Measurements from ENCODE around the gene MEGF10. TPM values are rescaled to one million over a fixed set of nuclear protein-coding genes. Genes with fewer than 3 reads are reported as not detected.

The MEGF10 gene
- total RNA-seq, 1 donor from 2014 or later = 96.1 TPM

- Mint-ChIP-seq H3K4me1 (peaks cover 67% of the 10 kb centered on the region), H3K4me3 (no peak overlapping the region), H3K36me3 (ENCODE audit: low read depth) (peaks cover 26% of the 10 kb centered on the region), H3K27me3 (ENCODE audit: low read depth) (no peaks in the 10 kb centered on the region), H3K9me3 (no peaks in the 10 kb centered on the region), H3K27ac (ENCODE audit: unreplicated experiment) (no peak overlapping the region)
- TF ChIP-seq CTCF (conservative IDR thresholded peaks at IDR 0.05) = no peak
- no peak for DNase-seq (ENCODE audit: low read depth, low spot score)
Measured at GRCh38 chr5:127426661-127427060, 136.1 kb downstream of the MEGF10 start.

DNA sequence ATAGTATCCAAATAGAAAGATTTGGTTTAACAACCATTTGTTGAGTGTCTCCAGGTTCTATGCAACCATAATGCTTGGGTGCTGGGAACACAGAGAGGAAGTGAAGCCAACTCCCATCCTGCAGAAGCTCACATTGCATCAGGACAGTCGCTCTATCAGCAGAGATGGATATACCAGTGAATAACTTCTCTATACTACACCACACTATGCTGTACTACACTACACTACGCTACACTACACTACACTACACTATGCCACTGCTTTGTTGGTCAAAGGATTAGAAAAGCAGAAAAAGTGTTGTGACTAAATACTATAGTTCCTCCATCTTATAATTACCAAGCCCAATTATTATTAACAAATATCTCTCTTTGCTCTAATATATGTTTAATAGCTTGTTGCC is 137.7 kb downstream of the MEGF10 start:
- no peak for DNase-seq (ENCODE audit: low read depth, low spot score)
- Mint-ChIP-seq H3K4me1 (peaks cover 83% of the 10 kb centered on the region), H3K36me3 (ENCODE audit: low read depth) (peaks cover 19% of the 10 kb centered on the region), H3K4me3 (peak overlapping the region; percentile 71), H3K27me3 (ENCODE audit: low read depth) (no peaks in the 10 kb centered on the region), H3K27ac (ENCODE audit: unreplicated experiment) (peak overlapping the region; percentile 90), H3K9me3 (no peaks in the 10 kb centered on the region)
- no peak for TF ChIP-seq CTCF (conservative IDR thresholded peaks at IDR 0.05)

GRCh38 chr5:127428748-127429147 is 138.2 kb downstream of the MEGF10 start:
- no peak for TF ChIP-seq CTCF (conservative IDR thresholded peaks at IDR 0.05)
- H3K27ac Mint-ChIP-seq (ENCODE audit: unreplicated experiment) = peak overlapping the region; percentile 90
- no peaks in the 10 kb centered on the region for H3K9me3 Mint-ChIP-seq
- DNase-seq (ENCODE audit: low read depth, low spot score) = no peak
- no peaks in the 10 kb centered on the region for H3K27me3 Mint-ChIP-seq (ENCODE audit: low read depth)
- peak overlapping the region; percentile 71 for H3K4me3 Mint-ChIP-seq
- H3K36me3 Mint-ChIP-seq (ENCODE audit: low read depth) = peaks cover 19% of the 10 kb centered on the region
- H3K4me1 Mint-ChIP-seq = peaks cover 86% of the 10 kb centered on the region

DNA sequence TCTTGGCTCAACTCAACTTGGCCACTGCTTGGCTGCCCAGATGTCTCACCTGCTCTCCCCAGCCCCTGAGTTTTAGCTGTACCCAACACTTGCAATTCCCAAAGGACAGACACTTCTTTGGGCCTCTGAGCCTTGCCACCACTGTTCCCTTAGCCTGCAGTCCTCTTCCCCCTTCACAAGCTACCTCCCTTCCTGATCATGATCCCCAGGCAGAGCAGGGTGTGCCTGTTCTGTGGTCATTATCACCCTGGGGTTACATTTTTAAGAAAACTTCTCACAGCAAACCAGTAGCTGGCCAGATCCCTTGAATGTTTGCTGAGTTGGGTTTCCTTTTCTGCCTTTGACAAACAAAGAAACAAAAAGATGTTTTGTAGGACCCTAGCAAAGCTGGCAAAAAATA is 139.3 kb downstream of the MEGF10 start:
- Mint-ChIP-seq H3K27me3 (ENCODE audit: low read depth) (no peaks in the 10 kb centered on the region), H3K9me3 (no peaks in the 10 kb centered on the region), H3K4me3 (no peak overlapping the region), H3K27ac (ENCODE audit: unreplicated experiment) (peak overlapping the region; percentile 41), H3K4me1 (peaks cover 84% of the 10 kb centered on the region), H3K36me3 (ENCODE audit: low read depth) (peaks cover 11% of the 10 kb centered on the region)
- DNase-seq (ENCODE audit: low read depth, low spot score) = no peak
- TF ChIP-seq CTCF (conservative IDR thresholded peaks at IDR 0.05) = no peak

GRCh38 chr5:127430627-127431026 is 140.0 kb downstream of the MEGF10 start:
- no peak overlapping the region for H3K4me3 Mint-ChIP-seq
- H3K27ac Mint-ChIP-seq (ENCODE audit: unreplicated experiment) = no peak overlapping the region
- no peaks in the 10 kb centered on the region for H3K9me3 Mint-ChIP-seq
- H3K27me3 Mint-ChIP-seq (ENCODE audit: low read depth) = no peaks in the 10 kb centered on the region
- H3K4me1 Mint-ChIP-seq = peaks cover 82% of the 10 kb centered on the region
- H3K36me3 Mint-ChIP-seq (ENCODE audit: low read depth) = peaks cover 7% of the 10 kb centered on the region
- DNase-seq (ENCODE audit: low read depth, low spot score) = no peak
- TF ChIP-seq CTCF (conservative IDR thresholded peaks at IDR 0.05) = no peak

Measured in neural crest cell (in vitro differentiated cells).